HG02884 (cell line): ENCODE results near the gene SIRT3.
"Not testable (repeated sequence)": the region's sequence is repeated elsewhere in the genome, so short reads cannot be mapped to it uniquely, and the experiment has no call there.

Experiments used
- ATAC-seq: cut with Tn5 transposase; IDR thresholded peaks from one replicate; pipeline ENCODE4 v1.9.1; 2021; ENCODE audit warnings: mild to moderate bottlenecking, moderate library complexity; ENCODE audit not compliant: unreplicated experiment

Gene SIRT3

GRCh38 chr11:244376-244775 lies 8.2 kb upstream of the SIRT3 start:
- ATAC-seq, result no peak

- ATAC-seq, result no peak
Measured at GRCh38 chr11:241634-242033, 5.5 kb upstream of the SIRT3 start.

- ATAC-seq, result no peak
Measured at GRCh38 chr11:240315-240714, 4.2 kb upstream of the SIRT3 start.

GRCh38 chr11:238346-238745 lies 2.2 kb upstream of the SIRT3 start:
- ATAC-seq, result not testable (repeated sequence)

- peak; percentile 78 for ATAC-seq
Measured at GRCh38 chr11:236774-237767, 929 bp upstream of the SIRT3 start, which contains the start of gene PSMD13. TSS of gene PSMD13 (plus strand) at chr11:236976. CDS start at chr11:237050, 74 bp downstream.

GRCh38 chr11:235609-235996 lies 539 bp downstream of the SIRT3 start:
- ATAC-seq, result peak; percentile 10

- ATAC-seq, result no peak
Measured at GRCh38 chr11:235180-235579, 962 bp downstream of the SIRT3 start.

- ATAC-seq, result no peak
Measured at GRCh38 chr11:232783-233565, 3.2 kb downstream of the SIRT3 start.

GRCh38 chr11:230431-230830 lies 5.7 kb downstream of the SIRT3 start:
- ATAC-seq, result no peak

- ATAC-seq, result no peak
Measured at GRCh38 chr11:227824-228379, 8.2 kb downstream of the SIRT3 start.

GRCh38 chr11:225734-226453 lies 10.2 kb downstream of the SIRT3 start:
- no peak for ATAC-seq

- no peak for ATAC-seq
Measured at GRCh38 chr11:224424-224823, 11.7 kb downstream of the SIRT3 start.

- ATAC-seq, result no peak
Measured at GRCh38 chr11:223884-224283, 12.3 kb downstream of the SIRT3 start.

- ATAC-seq, result no peak
Measured at GRCh38 chr11:223026-223789, 12.9 kb downstream of the SIRT3 start.

- ATAC-seq, result no peak
Measured at GRCh38 chr11:221998-222789, 13.9 kb downstream of the SIRT3 start.

GRCh38 chr11:221539-221938 lies 14.6 kb downstream of the SIRT3 start:
- no peak for ATAC-seq

- not testable (repeated sequence) for ATAC-seq
Measured at GRCh38 chr11:220641-221215, 15.4 kb downstream of the SIRT3 start.

- no peak for ATAC-seq
Measured at GRCh38 chr11:218815-219593, 17.1 kb downstream of the SIRT3 start.
